HepG2 (cell line): ENCODE results near the gene DHRS7. TPM values are rescaled to one million over a fixed set of nuclear protein-coding genes. Genes with fewer than 3 reads are reported as not detected.

Source experiments
- ATAC-seq: fragments of 200-7000 bp; cut with Tn5 transposase; 3 replicates; pipeline ENCODE4 v1.9.1; 2020; ENCODE audit warnings: mild to moderate bottlenecking, moderate library complexity
- BruUV-seq: library from RNA; stranded (reverse); fragments of 400-500 nt; replicated peaks from 2 replicates; lab custom pipeline; 2021; lab: Mats Ljungman, UMichigan
- CTCF ChIA-PET: fragments of 300-600 bp; formaldehyde crosslinking; extraction: SDS; loops from one replicate; lab custom pipeline; 2021; ENCODE audit warnings: low total read pairs, inconsistent platforms, low intra/inter-chr PET ratio; lab: Yijun Ruan, JAX
- POLR2A ChIA-PET: fragments of 350-600 bp; sonication (Branson Sonifier 250); formaldehyde crosslinking; loops from one replicate; lab custom pipeline; 2020; ENCODE audit warnings: antibody characterized with exemption, inconsistent platforms; lab: Yijun Ruan, JAX
- DNase-seq: peaks from one replicate; pipeline ENCODE4 v3.0.0-alpha.2; 2015; ENCODE audit warnings: low spot score
- FAIRE-seq: peaks from 3 replicates; lab custom pipeline; 2011; peaks lifted over from hg19 to GRCh38; lab: Jason Lieb, UNC
- H2AFZ ChIP-seq: one replicate; pipeline ENCODE4 v1.6.1; 2011; ENCODE audit warnings: low read length, inconsistent platforms
- H3K27ac ChIP-seq: fragments of 300-600 bp; 3 replicates; pipeline ENCODE4 v1.8.0; 2011; ENCODE audit warnings: mixed run types, mild to moderate bottlenecking, mixed read lengths, low read length, inconsistent platforms; ENCODE audit not compliant: insufficient read depth; ENCODE audit errors: extremely low read length
- H3K27me3 ChIP-seq, 2 experiments: fragments of 200-600 bp in 1 of 2; 2 replicates in 1 of 2; 3 replicates in 1 of 2; pipeline versions ENCODE4 v1.6.0 to v1.8.0; 2011; ENCODE audit warnings: low read length in 2 of 2, mild to moderate bottlenecking in 2 of 2, moderate library complexity in 2 of 2, inconsistent platforms in 1 of 2; ENCODE audit not compliant: insufficient read depth in 2 of 2, control insufficient read depth in 1 of 2
- H3K36me3 ChIP-seq, 2 experiments: fragments of 200-600 bp in 1 of 2; replicated peaks in 1 of 2; 2 replicates in 1 of 2; 3 replicates in 1 of 2; pipeline versions ENCODE4 v1.5.1 to v1.8.0; 2011; ENCODE audit warnings: low read length in 2 of 2, inconsistent platforms in 1 of 2; ENCODE audit not compliant: insufficient read depth in 2 of 2, control insufficient read depth in 1 of 2
- H3K4me1 ChIP-seq: 2 replicates; pipeline ENCODE4 v1.5.1; 2012; ENCODE audit warnings: low read length, inconsistent platforms; ENCODE audit not compliant: insufficient read depth
- H3K4me2 ChIP-seq: 2 replicates; pipeline ENCODE4 v1.6.0; 2011; ENCODE audit warnings: low read depth, low read length, inconsistent platforms
- H3K4me3 ChIP-seq, 3 experiments: fragments of 200-600 bp in 1 of 3; sonication (generic), shearing (Covaris generic) in 1 of 3; replicated peaks in 1 of 3; 2 replicates each; pipeline ENCODE4 v1.5.1; 2011 to 2016; ENCODE audit warnings: low read length in 3 of 3, inconsistent platforms in 2 of 3, low read depth in 2 of 3, mild to moderate bottlenecking in 2 of 3, control low read depth in 1 of 3, mixed read lengths in 1 of 3; ENCODE audit not compliant: insufficient read depth in 1 of 3
- H3K79me2 ChIP-seq: one replicate; pipeline ENCODE4 v1.6.1; 2011; ENCODE audit warnings: low read length, inconsistent platforms; ENCODE audit not compliant: insufficient read depth
- H3K9ac ChIP-seq: 2 replicates; pipeline ENCODE4 v1.6.0; 2011; ENCODE audit warnings: mild to moderate bottlenecking, low read depth, low read length, inconsistent platforms; ENCODE audit not compliant: insufficient read depth
- H3K9me3 ChIP-seq: 2 replicates; pipeline ENCODE4 v1.5.1; 2012; ENCODE audit warnings: mild to moderate bottlenecking, low read length
- H4K20me1 ChIP-seq: 2 replicates; pipeline ENCODE4 v1.6.0; 2011; ENCODE audit warnings: inconsistent platforms, mild to moderate bottlenecking, low read length, moderate library complexity; ENCODE audit not compliant: insufficient read depth
- ZNF431 ChIP-seq: sonication (generic); formaldehyde crosslinking; IDR thresholded peaks from 2 replicates; pipeline ENCODE4 v1.9.0; 2022; ENCODE audit warnings: missing genetic modification reagents, low read depth, mild to moderate bottlenecking, borderline replicate concordance
- WGBS: methylation state at CpG from one replicate; pipeline ENCODE4 v1.1.6; 2017; ENCODE audit warnings: low lambda C conversion rate; 5-methylcytosine and 5-hydroxymethylcytosine counted together
- in situ Hi-C: cut with HindIII; loops from 2 replicates; pipeline ENCODE4 v1.10.0; 2017; ENCODE audit warnings: low pct_unique_long_range_greater_than_20kb; ENCODE audit not compliant: extremely low pct_ligation_motif_present
- intact Hi-C: fragments of 100-400 bp; cut with micrococcal nuclease; formaldehyde crosslinking; loops from one replicate; pipeline ENCODE4 v1.10.0; 2022; ENCODE audit not compliant: unreplicated experiment
- polyA plus RNA-seq, 8 experiments: library from polyadenylated mRNA; depleted of rRNA in 3 of 8; stranded (reverse) in 7 of 8; unstranded in 1 of 8; fragments of >200 nt; fragmentation: Illumina TruSeq in 4 of 8; extraction: Trizol in 4 of 8; gene quantifications; 2 replicates each; pipeline versions ENCODE4 v1.2.1 to v1.2.3, GENCODE V29; 2011 to 2016; ENCODE audit warnings: low read depth in 4 of 8, missing spikeins in 1 of 8, mixed read lengths in 1 of 8; ENCODE audit not compliant: insufficient read depth in 1 of 8
- total RNA-seq, 5 experiments: library from RNA; depleted of rRNA; stranded (reverse); fragments of >200 nt; fragmentation: Illumina TruSeq; extraction: Trizol; gene quantifications; 2 replicates each; pipeline ENCODE4 v1.2.3, GENCODE V29; 2016; ENCODE audit warnings: low read depth in 1 of 5
- TF ChIP-seq, protein P1 (sequence below): sonication (generic); formaldehyde crosslinking; IDR thresholded peaks from 2 replicates; pipeline ENCODE4 v1.5.0; 2020; ENCODE audit warnings: mild to moderate bottlenecking, missing genetic modification reagents, moderate library complexity
- TF ChIP-seq, protein P2 (sequence below): sonication (generic); formaldehyde crosslinking; IDR thresholded peaks from 2 replicates; pipeline ENCODE4 v1.4.0; 2020; ENCODE audit warnings: mild to moderate bottlenecking, missing genetic modification reagents
- TF ChIP-seq, protein P3 (sequence below): fragments of 450-650 bp; IDR thresholded peaks from 2 replicates; pipeline ENCODE4 v1.6.1; 2016

The DHRS7 gene
- total and polyA plus RNA-seq, 2 of the 13 experiments (the other 11 are each of a cell fraction or from before 2014, with no cell fraction given), result 20.8 to 44.4 TPM

DNA sequence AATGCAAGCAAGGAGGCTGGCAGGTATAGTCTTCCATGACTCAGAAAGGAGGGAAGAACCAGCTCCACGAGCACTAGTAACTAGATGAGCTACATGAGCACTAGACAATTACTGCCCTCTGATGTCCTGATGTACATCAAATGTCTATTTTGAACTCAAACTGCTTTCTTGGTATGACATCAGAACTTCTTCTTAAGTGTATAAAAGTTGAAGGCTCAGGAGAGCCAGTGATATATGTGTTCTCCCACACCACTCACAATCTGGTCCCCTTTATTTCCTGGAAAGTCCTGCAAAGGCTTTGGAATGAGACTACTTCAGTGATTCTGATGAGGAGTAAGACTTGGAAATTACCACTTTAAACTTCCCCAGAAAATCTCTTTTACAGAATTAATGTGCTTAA is 18.5 kb upstream of the DHRS7 start:
- H3K27ac ChIP-seq, result no peak overlapping the region
- TF ChIP-seq, protein P1, sequence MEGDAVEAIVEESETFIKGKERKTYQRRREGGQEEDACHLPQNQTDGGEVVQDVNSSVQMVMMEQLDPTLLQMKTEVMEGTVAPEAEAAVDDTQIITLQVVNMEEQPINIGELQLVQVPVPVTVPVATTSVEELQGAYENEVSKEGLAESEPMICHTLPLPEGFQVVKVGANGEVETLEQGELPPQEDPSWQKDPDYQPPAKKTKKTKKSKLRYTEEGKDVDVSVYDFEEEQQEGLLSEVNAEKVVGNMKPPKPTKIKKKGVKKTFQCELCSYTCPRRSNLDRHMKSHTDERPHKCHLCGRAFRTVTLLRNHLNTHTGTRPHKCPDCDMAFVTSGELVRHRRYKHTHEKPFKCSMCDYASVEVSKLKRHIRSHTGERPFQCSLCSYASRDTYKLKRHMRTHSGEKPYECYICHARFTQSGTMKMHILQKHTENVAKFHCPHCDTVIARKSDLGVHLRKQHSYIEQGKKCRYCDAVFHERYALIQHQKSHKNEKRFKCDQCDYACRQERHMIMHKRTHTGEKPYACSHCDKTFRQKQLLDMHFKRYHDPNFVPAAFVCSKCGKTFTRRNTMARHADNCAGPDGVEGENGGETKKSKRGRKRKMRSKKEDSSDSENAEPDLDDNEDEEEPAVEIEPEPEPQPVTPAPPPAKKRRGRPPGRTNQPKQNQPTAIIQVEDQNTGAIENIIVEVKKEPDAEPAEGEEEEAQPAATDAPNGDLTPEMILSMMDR (CRISPR knock-in tag), result 0 out of 2 replicates have a peak, but pooled peaks have one; percentile 15
- TF ChIP-seq ZNF431 (CRISPR knock-in tag), result no peak
- FAIRE-seq, result no peak
- no TSS peak for BruUV-seq
- peak overlapping the region; percentile 41; the same call in 1 of the 2 replicates for H3K9ac ChIP-seq
- WGBS, result 0% methylated on average over 1 of the region's 1 CpG
- H3K9me3 ChIP-seq, result no peaks in the 10 kb centered on the region
- peaks cover 12% of the 10 kb centered on the region; the same call in 1 of the 2 replicates for H3K4me1 ChIP-seq
- DNase-seq, result no peak
- no peaks in the 10 kb centered on the region for H3K79me2 ChIP-seq
- H3K4me2 ChIP-seq, result peak overlapping the region; percentile 71
- H4K20me1 ChIP-seq, result no peaks in the 10 kb centered on the region
- intact Hi-C loops (loop anchor here (1.0 to 10.0 kb wide), 4 partner anchors 119 to 551 kb away; no protein-coding TSS in a partner anchor), in situ Hi-C loops (loop anchor here (5.0 to 25.0 kb wide), 3 partner anchors 121 to 671 kb away; no protein-coding TSS in a partner anchor)
- ATAC-seq, result peak; percentile 38; the same call in 2 of the 3 replicates
- ChIA-PET POLR2A (interaction anchor here (1.4 kb wide), 1 partner anchor 218 kb away, joined by 3 read pairs; no protein-coding TSS in a partner anchor), CTCF (interaction anchor here (0.8 to 4.1 kb wide), 5 partner anchors 120 to 552 kb away, joined by 3 to 41 read pairs (median 7); no protein-coding TSS in a partner anchor)
- H3K27me3 ChIP-seq, result no peaks in the 10 kb centered on the region
- H3K4me3 ChIP-seq, result peak overlapping the region; percentile 33 to 71 (median 45); a peak in 4 of 6 replicates
- peak overlapping the region; percentile 92 for H2AFZ ChIP-seq
- no peaks in the 10 kb centered on the region for H3K36me3 ChIP-seq

DNA sequence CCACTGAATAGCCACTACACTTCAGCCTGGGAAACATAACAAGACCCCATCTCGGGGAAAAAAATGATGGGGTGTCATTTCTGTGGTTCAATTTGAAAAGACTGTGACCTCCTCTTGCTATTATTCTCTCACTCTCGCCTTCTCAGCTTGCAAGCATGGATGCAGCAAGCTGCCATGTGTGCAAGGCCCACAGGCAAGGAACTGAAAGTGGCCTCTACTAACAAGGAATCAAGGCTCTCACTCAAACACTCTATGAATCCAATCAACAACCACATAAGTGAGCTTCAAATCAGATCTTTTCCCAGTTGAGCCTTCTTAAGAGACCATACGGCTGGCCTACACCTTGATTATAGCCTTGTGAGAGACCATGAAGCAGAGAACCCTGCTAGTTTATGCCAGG is 17.9 kb upstream of the DHRS7 start:
- BruUV-seq, result no TSS peak

More for the DNA sequence above, 17.9 kb upstream of the DHRS7 start:
- Histone ChIP-seq H3K4me2 (peak overlapping the region; percentile 71), H3K36me3 (no peaks in the 10 kb centered on the region), H3K27ac (no peak overlapping the region), H3K9ac (no peak overlapping the region), H2AFZ (peak overlapping the region; percentile 92)
- CTCF ChIA-PET, result interaction anchor here (2.1 to 4.1 kb wide), 3 partner anchors 119 to 218 kb away, joined by 7 to 41 read pairs (median 30); no protein-coding TSS in a partner anchor
- WGBS, result 43% methylated on average over 3 of the region's 3 CpGs
- ATAC-seq, result no peak
- intact Hi-C loops, result loop anchor here (10.0 kb wide), 1 partner anchor 382 kb away; no protein-coding TSS in a partner anchor
- TF ChIP-seq, protein P2, sequence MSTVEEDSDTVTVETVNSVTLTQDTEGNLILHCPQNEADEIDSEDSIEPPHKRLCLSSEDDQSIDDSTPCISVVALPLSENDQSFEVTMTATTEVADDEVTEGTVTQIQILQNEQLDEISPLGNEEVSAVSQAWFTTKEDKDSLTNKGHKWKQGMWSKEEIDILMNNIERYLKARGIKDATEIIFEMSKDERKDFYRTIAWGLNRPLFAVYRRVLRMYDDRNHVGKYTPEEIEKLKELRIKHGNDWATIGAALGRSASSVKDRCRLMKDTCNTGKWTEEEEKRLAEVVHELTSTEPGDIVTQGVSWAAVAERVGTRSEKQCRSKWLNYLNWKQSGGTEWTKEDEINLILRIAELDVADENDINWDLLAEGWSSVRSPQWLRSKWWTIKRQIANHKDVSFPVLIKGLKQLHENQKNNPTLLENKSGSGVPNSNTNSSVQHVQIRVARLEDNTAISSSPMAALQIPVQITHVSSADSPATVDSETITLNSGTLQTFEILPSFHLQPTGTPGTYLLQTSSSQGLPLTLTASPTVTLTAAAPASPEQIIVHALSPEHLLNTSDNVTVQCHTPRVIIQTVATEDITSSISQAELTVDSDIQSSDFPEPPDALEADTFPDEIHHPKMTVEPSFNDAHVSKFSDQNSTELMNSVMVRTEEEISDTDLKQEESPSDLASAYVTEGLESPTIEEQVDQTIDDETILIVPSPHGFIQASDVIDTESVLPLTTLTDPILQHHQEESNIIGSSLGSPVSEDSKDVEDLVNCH (CRISPR knock-in tag), result no peak
- TF ChIP-seq, protein P3, sequence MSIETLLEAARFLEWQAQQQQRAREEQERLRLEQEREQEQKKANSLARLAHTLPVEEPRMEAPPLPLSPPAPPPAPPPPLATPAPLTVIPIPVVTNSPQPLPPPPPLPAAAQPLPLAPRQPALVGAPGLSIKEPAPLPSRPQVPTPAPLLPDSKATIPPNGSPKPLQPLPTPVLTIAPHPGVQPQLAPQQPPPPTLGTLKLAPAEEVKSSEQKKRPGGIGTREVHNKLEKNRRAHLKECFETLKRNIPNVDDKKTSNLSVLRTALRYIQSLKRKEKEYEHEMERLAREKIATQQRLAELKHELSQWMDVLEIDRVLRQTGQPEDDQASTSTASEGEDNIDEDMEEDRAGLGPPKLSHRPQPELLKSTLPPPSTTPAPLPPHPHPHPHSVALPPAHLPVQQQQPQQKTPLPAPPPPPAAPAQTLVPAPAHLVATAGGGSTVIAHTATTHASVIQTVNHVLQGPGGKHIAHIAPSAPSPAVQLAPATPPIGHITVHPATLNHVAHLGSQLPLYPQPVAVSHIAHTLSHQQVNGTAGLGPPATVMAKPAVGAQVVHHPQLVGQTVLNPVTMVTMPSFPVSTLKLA, result 0 out of 2 replicates have a peak, but pooled peaks have one; percentile 4
- TF ChIP-seq, all 625 proteins: peak for 1
- Histone ChIP-seq H3K4me3 (no peak overlapping the region), H4K20me1 (no peaks in the 10 kb centered on the region), H3K4me1 (peaks cover 12% of the 10 kb centered on the region; the same call in 1 of the 2 replicates), H3K9me3 (no peaks in the 10 kb centered on the region), H3K79me2 (no peaks in the 10 kb centered on the region), H3K27me3 (no peaks in the 10 kb centered on the region)
- in situ Hi-C loops, result loop anchor here (5.0 to 25.0 kb wide), 3 partner anchors 121 to 671 kb away; no protein-coding TSS in a partner anchor
- POLR2A ChIA-PET, result interaction anchor here (1.4 kb wide), 1 partner anchor 217 kb away, joined by 3 read pairs; no protein-coding TSS in a partner anchor
- FAIRE-seq (no peak), DNase-seq (no peak)
